ENCODE data around the gene LCLAT1. TPM values are rescaled to one million over a fixed set of nuclear protein-coding genes. Genes with fewer than 3 reads are reported as not detected.
"Not testable (repeated sequence)": the region's sequence is repeated elsewhere in the genome, so short reads cannot be mapped to it uniquely, and the experiment has no call there.

The LCLAT1 gene
- total RNA-seq, 2 experiments from 2014 or later: 18.6 to 22.8 TPM

- no peak overlapping the region for H3K27ac Mint-ChIP-seq
- H3K9me3 Mint-ChIP-seq (ENCODE audit: low read depth): no peaks in the 10 kb centered on the region
- H3K4me1 Mint-ChIP-seq: peaks cover 27% of the 10 kb centered on the region
- H3K36me3 Mint-ChIP-seq: peaks cover 12% of the 10 kb centered on the region
- CTCF ChIA-PET: interaction anchor here (1.1 kb wide), 1 partner anchor 86 kb away, joined by 3 read pairs; no protein-coding TSS in a partner anchor
- H3K4me3 Mint-ChIP-seq: no peak overlapping the region
- peak; percentile 41 for ATAC-seq
- no peaks in the 10 kb centered on the region for H3K27me3 Mint-ChIP-seq
- no peak for DNase-seq
These were observed 178.7 kb downstream of the LCLAT1 start for GRCh38 chr2:30625701-30626100.

- Mint-ChIP-seq H3K4me1 (peaks cover 34% of the 10 kb centered on the region), H3K27ac (peak overlapping the region; percentile 67), H3K9me3 (ENCODE audit: low read depth) (no peaks in the 10 kb centered on the region), H3K27me3 (no peaks in the 10 kb centered on the region), H3K4me3 (no peak overlapping the region), H3K36me3 (peaks cover 12% of the 10 kb centered on the region)
- CTCF ChIA-PET: interaction anchor here (1.1 kb wide), 1 partner anchor 86 kb away, joined by 3 read pairs; no protein-coding TSS in a partner anchor
- ATAC-seq (no peak), DNase-seq (no peak)
These were observed 179.4 kb downstream of the LCLAT1 start for GRCh38 chr2:30626397-30626796.

GRCh38 chr2:30627151-30627550, 180.1 kb downstream of the LCLAT1 start:
- H3K4me1 Mint-ChIP-seq: peaks cover 34% of the 10 kb centered on the region
- H3K27me3 Mint-ChIP-seq: no peaks in the 10 kb centered on the region
- ATAC-seq: peak; percentile 88
- peak overlapping the region; percentile 71 for H3K27ac Mint-ChIP-seq
- H3K36me3 Mint-ChIP-seq: peaks cover 16% of the 10 kb centered on the region
- CTCF ChIA-PET: no interaction called here
- H3K9me3 Mint-ChIP-seq (ENCODE audit: low read depth): no peaks in the 10 kb centered on the region
- peak; percentile 57 for DNase-seq
- peak overlapping the region; percentile 0 for H3K4me3 Mint-ChIP-seq

GRCh38 chr2:30628341-30628740, 181.3 kb downstream of the LCLAT1 start:
- ATAC-seq (no peak), DNase-seq (no peak)
- Mint-ChIP-seq H3K36me3 (peaks cover 12% of the 10 kb centered on the region), H3K4me3 (no peak overlapping the region), H3K27me3 (no peaks in the 10 kb centered on the region), H3K27ac (peak overlapping the region; percentile 54), H3K4me1 (peaks cover 31% of the 10 kb centered on the region), H3K9me3 (ENCODE audit: low read depth) (no peaks in the 10 kb centered on the region)
- CTCF ChIA-PET: no interaction called here

GRCh38 chr2:30629866-30630265, 182.8 kb downstream of the LCLAT1 start:
- Mint-ChIP-seq H3K27ac (no peak overlapping the region), H3K9me3 (ENCODE audit: low read depth) (no peaks in the 10 kb centered on the region), H3K36me3 (peaks cover 7% of the 10 kb centered on the region), H3K4me3 (no peak overlapping the region), H3K4me1 (peaks cover 31% of the 10 kb centered on the region), H3K27me3 (no peaks in the 10 kb centered on the region)
- DNase-seq (no peak), ATAC-seq (no peak)
- CTCF ChIA-PET: no interaction called here

GRCh38 chr2:30631051-30631671, 184.1 kb downstream of the LCLAT1 start:
- Mint-ChIP-seq H3K27me3 (no peaks in the 10 kb centered on the region), H3K27ac (no peak overlapping the region), H3K36me3 (peaks cover 7% of the 10 kb centered on the region), H3K4me1 (peaks cover 20% of the 10 kb centered on the region), H3K9me3 (ENCODE audit: low read depth) (no peaks in the 10 kb centered on the region), H3K4me3 (no peak overlapping the region)
- DNase-seq (no peak), ATAC-seq (no peak)
- CTCF ChIA-PET: interaction anchor here (0.9 kb wide), 2 partner anchors 80 to 466 kb away, joined by 3 to 4 read pairs; no protein-coding TSS in a partner anchor

GRCh38 chr2:30633039-30633438, 186.0 kb downstream of the LCLAT1 start:
- no peaks in the 10 kb centered on the region for H3K9me3 Mint-ChIP-seq (ENCODE audit: low read depth)
- H3K4me1 Mint-ChIP-seq: peaks cover 10% of the 10 kb centered on the region
- H3K4me3 Mint-ChIP-seq: no peak overlapping the region
- peaks cover 7% of the 10 kb centered on the region for H3K36me3 Mint-ChIP-seq
- DNase-seq (no peak), ATAC-seq (no peak)
- CTCF ChIA-PET: interaction anchor here (2.0 kb wide), 1 partner anchor 14 kb away, joined by 4 read pairs; no protein-coding TSS in a partner anchor
- no peaks in the 10 kb centered on the region for H3K27me3 Mint-ChIP-seq
- no peak overlapping the region for H3K27ac Mint-ChIP-seq

- peaks cover under 1% of the 10 kb centered on the region for H3K4me1 Mint-ChIP-seq
- ATAC-seq (no peak), DNase-seq (no peak)
- peaks cover 11% of the 10 kb centered on the region for H3K36me3 Mint-ChIP-seq
- no peak overlapping the region for H3K27ac Mint-ChIP-seq
- H3K27me3 Mint-ChIP-seq: no peaks in the 10 kb centered on the region
- CTCF ChIA-PET: no interaction called here
- H3K4me3 Mint-ChIP-seq: no peak overlapping the region
- H3K9me3 Mint-ChIP-seq (ENCODE audit: low read depth): no peaks in the 10 kb centered on the region
These were observed 189.3 kb downstream of the LCLAT1 start for GRCh38 chr2:30636311-30636710.

GRCh38 chr2:30639836-30640235, 192.8 kb downstream of the LCLAT1 start:
- ATAC-seq (no peak), DNase-seq (no peak)
- Mint-ChIP-seq H3K4me1 (no peaks in the 10 kb centered on the region), H3K27me3 (no peaks in the 10 kb centered on the region), H3K9me3 (ENCODE audit: low read depth) (no peaks in the 10 kb centered on the region), H3K36me3 (peaks cover 11% of the 10 kb centered on the region), H3K4me3 (no peak overlapping the region), H3K27ac (no peak overlapping the region)
- CTCF ChIA-PET: no interaction called here

- no peaks in the 10 kb centered on the region for H3K27me3 Mint-ChIP-seq
- ATAC-seq: no peak
- H3K4me3 Mint-ChIP-seq: no peak overlapping the region
- CTCF ChIA-PET: no interaction called here
- H3K27ac Mint-ChIP-seq: no peak overlapping the region
- H3K9me3 Mint-ChIP-seq (ENCODE audit: low read depth): no peaks in the 10 kb centered on the region
- DNase-seq: no peak
- H3K4me1 Mint-ChIP-seq: no peaks in the 10 kb centered on the region
- H3K36me3 Mint-ChIP-seq: peaks cover 11% of the 10 kb centered on the region
These were observed 194.8 kb downstream of the LCLAT1 start for GRCh38 chr2:30641765-30642345.

GRCh38 chr2:30643013-30643412, 196.0 kb downstream of the LCLAT1 start:
- H3K9me3 Mint-ChIP-seq (ENCODE audit: low read depth); H3K27me3 Mint-ChIP-seq; H3K27ac Mint-ChIP-seq; ATAC-seq; H3K4me1 Mint-ChIP-seq; CTCF ChIA-PET; H3K4me3 Mint-ChIP-seq; DNase-seq: not testable (repeated sequence)
- peaks cover 11% of the 10 kb centered on the region for H3K36me3 Mint-ChIP-seq

GRCh38 chr2:30643674-30644073, 196.6 kb downstream of the LCLAT1 start:
- ATAC-seq: no peak
- no peaks in the 10 kb centered on the region for H3K27me3 Mint-ChIP-seq

GRCh38 chr2:30645081-30645744, 198.2 kb downstream of the LCLAT1 start:
- Mint-ChIP-seq H3K9me3 (ENCODE audit: low read depth) (no peaks in the 10 kb centered on the region), H3K4me1 (no peaks in the 10 kb centered on the region), H3K36me3 (peaks cover 9% of the 10 kb centered on the region), H3K27me3 (no peaks in the 10 kb centered on the region), H3K4me3 (no peak overlapping the region), H3K27ac (no peak overlapping the region)
- ATAC-seq (no peak), DNase-seq (no peak)
- CTCF ChIA-PET: interaction anchor here (1.5 kb wide), 1 partner anchor 10 kb away, joined by 3 read pairs; no protein-coding TSS in a partner anchor

More at GRCh38 chr2:30643674-30644073, 196.6 kb downstream of the LCLAT1 start:
- Mint-ChIP-seq H3K9me3 (ENCODE audit: low read depth) (no peaks in the 10 kb centered on the region), H3K4me3 (no peak overlapping the region), H3K36me3 (peaks cover 11% of the 10 kb centered on the region), H3K4me1 (no peaks in the 10 kb centered on the region), H3K27ac (no peak overlapping the region)
- CTCF ChIA-PET: no interaction called here
- DNase-seq: no peak

GRCh38 chr2:30645745-30646119, 198.7 kb downstream of the LCLAT1 start:
- Mint-ChIP-seq H3K27ac (no peak overlapping the region), H3K36me3 (peaks cover 8% of the 10 kb centered on the region), H3K4me1 (no peaks in the 10 kb centered on the region), H3K27me3 (no peaks in the 10 kb centered on the region), H3K9me3 (ENCODE audit: low read depth) (no peaks in the 10 kb centered on the region), H3K4me3 (no peak overlapping the region)
- no peak for ATAC-seq
- CTCF ChIA-PET: interaction anchor here (1.5 kb wide), 1 partner anchor 11 kb away, joined by 3 read pairs; no protein-coding TSS in a partner anchor
- DNase-seq: no peak

Data from activated CD8-positive, alpha-beta memory T cell treated with anti-CD3 and anti-CD28 coated beads, Interleukin-2, amount 10 ng/mL, durations not matched to agents 7 days and 5 days (primary cell).